Chondrocyte (in vitro differentiated cells): ENCODE results near the gene LTB4R. TPM values are rescaled to one million over a fixed set of nuclear protein-coding genes. Genes with fewer than 3 reads are reported as not detected.
A peak's percentile ranks its signal among the peaks of the same experiment; 100 is the strongest.

Experiments used
- DNase-seq: peaks from one replicate; pipeline ENCODE4 v3.0.0; 2021; ENCODE audit warnings: mixed read lengths, low spot score
- H3K27ac Mint-ChIP-seq: one replicate; pipeline ENCODE4 v1.8.0; 2021; ENCODE audit warnings: mild to moderate bottlenecking, moderate library complexity, mixed read lengths; ENCODE audit not compliant: unreplicated experiment
- H3K27me3 Mint-ChIP-seq: 2 replicates; pipeline ENCODE4 v1.8.0; 2021; ENCODE audit warnings: low read depth, mixed read lengths
- H3K36me3 Mint-ChIP-seq: 2 replicates; pipeline ENCODE4 v1.8.0; 2021; ENCODE audit warnings: low read depth, mixed read lengths
- H3K4me1 Mint-ChIP-seq: 2 replicates; pipeline ENCODE4 v1.8.0; 2021; ENCODE audit warnings: low read depth, mild to moderate bottlenecking, mixed read lengths
- H3K4me3 Mint-ChIP-seq: one replicate; pipeline ENCODE4 v1.8.0; 2021; ENCODE audit warnings: mild to moderate bottlenecking, moderate library complexity, mixed read lengths; ENCODE audit not compliant: unreplicated experiment
- H3K9me3 Mint-ChIP-seq: 2 replicates; pipeline ENCODE4 v1.8.0; 2021; ENCODE audit warnings: low read depth, mixed read lengths
- total RNA-seq: library from RNA; stranded (reverse); gene quantifications from 3 replicates; pipeline ENCODE4 v1.2.1, GENCODE V29; 2021
- TF ChIP-seq, protein P1 (sequence below): fragments of 200-600 bp; sonication (generic); IDR thresholded peaks from 2 replicates; pipeline ENCODE4 v1.5.0; 2021; ENCODE audit warnings: antibody characterized with exemption, mild to moderate bottlenecking, moderate library complexity

LTB4R gene
- total RNA-seq, 1 donor from 2014 or later = 7.3 TPM

DNA sequence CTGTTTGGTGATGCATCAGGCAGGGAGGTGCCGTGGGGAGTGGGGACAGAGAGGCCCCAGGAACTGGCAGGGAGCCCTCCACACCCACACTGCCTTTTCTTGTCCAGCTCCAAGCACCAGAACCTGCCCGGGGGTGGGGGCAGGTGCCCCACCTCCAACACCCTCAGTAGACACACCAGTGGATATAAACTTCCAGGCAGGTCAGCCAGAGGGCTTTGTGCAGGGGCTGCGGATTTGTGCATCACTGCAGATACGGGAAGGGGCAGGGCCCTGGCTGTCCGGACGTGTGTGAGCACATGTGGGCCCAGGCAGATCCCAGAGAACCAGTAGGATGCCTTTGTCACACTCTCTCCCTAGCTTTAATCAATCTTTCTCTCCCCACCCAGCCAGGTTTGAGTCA, 47.0 kb upstream of the LTB4R start:
- no peak overlapping the region for H3K27ac Mint-ChIP-seq
- H3K4me1 Mint-ChIP-seq = peaks cover 6% of the 10 kb centered on the region
- no peak overlapping the region for H3K4me3 Mint-ChIP-seq
- H3K27me3 Mint-ChIP-seq = no peaks in the 10 kb centered on the region
- H3K36me3 Mint-ChIP-seq = peaks cover 14% of the 10 kb centered on the region
- TF ChIP-seq, protein P1, sequence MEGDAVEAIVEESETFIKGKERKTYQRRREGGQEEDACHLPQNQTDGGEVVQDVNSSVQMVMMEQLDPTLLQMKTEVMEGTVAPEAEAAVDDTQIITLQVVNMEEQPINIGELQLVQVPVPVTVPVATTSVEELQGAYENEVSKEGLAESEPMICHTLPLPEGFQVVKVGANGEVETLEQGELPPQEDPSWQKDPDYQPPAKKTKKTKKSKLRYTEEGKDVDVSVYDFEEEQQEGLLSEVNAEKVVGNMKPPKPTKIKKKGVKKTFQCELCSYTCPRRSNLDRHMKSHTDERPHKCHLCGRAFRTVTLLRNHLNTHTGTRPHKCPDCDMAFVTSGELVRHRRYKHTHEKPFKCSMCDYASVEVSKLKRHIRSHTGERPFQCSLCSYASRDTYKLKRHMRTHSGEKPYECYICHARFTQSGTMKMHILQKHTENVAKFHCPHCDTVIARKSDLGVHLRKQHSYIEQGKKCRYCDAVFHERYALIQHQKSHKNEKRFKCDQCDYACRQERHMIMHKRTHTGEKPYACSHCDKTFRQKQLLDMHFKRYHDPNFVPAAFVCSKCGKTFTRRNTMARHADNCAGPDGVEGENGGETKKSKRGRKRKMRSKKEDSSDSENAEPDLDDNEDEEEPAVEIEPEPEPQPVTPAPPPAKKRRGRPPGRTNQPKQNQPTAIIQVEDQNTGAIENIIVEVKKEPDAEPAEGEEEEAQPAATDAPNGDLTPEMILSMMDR = no peak
- no peak for DNase-seq
- H3K9me3 Mint-ChIP-seq = no peaks in the 10 kb centered on the region

DNA sequence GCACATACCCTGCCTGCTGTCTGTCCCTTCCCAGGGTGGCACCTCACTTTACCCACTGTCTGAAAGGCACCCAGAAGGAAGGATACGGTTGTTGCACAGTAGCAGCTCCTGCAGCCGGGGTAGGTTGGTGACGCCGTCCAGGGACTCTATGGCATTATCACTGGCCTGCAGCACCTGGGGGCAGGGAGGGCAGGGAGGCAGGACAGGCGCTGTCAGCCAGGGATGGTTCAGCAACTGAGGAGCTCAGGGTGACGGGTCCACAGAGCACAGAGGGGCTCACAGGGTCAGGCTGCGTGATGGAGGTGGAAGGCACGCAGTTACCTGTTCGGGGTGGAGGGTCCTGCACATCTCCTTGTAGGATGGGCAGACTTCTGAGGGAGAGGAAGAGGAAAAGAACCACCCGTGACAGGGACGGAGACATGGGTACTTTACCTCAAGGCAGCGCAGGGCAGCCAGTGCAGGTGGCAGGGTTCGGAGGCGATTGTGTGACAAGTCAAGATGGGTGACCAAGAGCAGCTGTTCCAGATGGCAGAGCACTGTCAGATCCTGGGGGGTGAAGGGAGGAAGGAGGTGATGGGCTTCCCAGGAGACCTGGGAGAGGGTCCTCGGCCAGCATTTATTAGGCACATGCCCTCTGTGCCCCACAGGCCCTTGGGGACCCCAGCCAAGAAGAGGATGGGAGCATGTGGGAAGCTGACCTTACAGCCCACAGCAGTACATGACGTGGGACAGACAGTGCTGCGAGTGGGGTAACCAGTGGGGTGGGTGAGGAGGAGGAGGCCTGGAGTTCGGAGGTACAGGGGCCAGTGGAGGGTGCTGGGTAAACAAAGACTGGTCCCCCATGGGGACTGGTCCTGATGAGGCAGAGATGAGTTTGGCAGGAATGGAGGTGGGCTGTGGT, 44.7 kb upstream of the LTB4R start:
- DNase-seq = peak; percentile 85
- no peaks in the 10 kb centered on the region for H3K9me3 Mint-ChIP-seq
- no peak overlapping the region for H3K27ac Mint-ChIP-seq
- H3K27me3 Mint-ChIP-seq = no peaks in the 10 kb centered on the region
- H3K36me3 Mint-ChIP-seq = peaks cover 14% of the 10 kb centered on the region
- H3K4me3 Mint-ChIP-seq = no peak overlapping the region
- TF ChIP-seq, protein P1 = no peak
- peaks cover 5% of the 10 kb centered on the region for H3K4me1 Mint-ChIP-seq

DNA sequence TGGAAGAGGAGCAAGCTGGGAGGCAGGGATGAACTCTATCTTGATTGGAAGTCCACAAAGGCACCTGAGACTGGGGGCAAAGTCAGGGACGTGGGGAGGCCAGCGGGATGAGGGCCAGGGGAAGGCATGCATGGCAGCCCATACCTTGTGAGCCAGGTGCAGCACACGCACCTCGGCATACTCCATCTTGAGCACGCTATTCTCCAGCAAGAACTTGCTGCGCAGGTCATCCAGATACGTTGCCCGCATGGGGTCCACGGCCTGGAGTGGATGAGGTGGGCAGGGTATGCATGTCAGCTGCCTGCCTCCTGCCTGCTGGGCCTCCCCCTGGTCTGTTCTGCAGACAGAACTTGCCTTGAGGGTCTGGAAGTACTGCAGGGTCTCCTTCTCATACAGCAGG, 43.8 kb upstream of the LTB4R start:
- Mint-ChIP-seq H3K36me3 (peaks cover 14% of the 10 kb centered on the region), H3K27ac (no peak overlapping the region), H3K27me3 (no peaks in the 10 kb centered on the region), H3K4me3 (no peak overlapping the region), H3K4me1 (peaks cover 15% of the 10 kb centered on the region), H3K9me3 (no peaks in the 10 kb centered on the region)
- peak; percentile 81 for DNase-seq
- TF ChIP-seq, protein P1 = no peak

DNA sequence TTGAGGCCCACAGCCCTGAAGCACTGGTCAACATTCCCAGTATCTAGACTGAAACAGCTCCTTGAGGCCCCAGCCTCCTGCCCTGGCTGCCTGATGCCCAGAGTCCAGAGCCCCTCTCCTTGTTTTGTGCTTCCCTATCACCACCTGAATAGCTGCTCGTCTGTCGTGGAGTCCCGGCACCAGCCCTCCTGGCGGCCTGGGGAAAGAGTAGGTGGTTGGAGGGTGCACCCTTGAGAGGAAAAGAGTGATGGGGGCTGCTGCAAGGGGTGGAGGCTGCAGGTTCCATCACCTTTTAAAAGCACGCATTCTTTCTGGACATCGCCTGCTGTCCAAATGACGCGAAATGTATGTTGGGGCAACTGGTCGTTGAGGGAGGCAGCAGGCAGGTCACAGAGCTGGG, 43.1 kb upstream of the LTB4R start:
- TF ChIP-seq, protein P1 = no peak
- H3K4me3 Mint-ChIP-seq = no peak overlapping the region
- H3K27me3 Mint-ChIP-seq = no peaks in the 10 kb centered on the region
- no peak overlapping the region for H3K27ac Mint-ChIP-seq
- DNase-seq = peak; percentile 65
- H3K9me3 Mint-ChIP-seq = no peaks in the 10 kb centered on the region
- peaks cover 14% of the 10 kb centered on the region for H3K36me3 Mint-ChIP-seq
- H3K4me1 Mint-ChIP-seq = peaks cover 16% of the 10 kb centered on the region

DNA sequence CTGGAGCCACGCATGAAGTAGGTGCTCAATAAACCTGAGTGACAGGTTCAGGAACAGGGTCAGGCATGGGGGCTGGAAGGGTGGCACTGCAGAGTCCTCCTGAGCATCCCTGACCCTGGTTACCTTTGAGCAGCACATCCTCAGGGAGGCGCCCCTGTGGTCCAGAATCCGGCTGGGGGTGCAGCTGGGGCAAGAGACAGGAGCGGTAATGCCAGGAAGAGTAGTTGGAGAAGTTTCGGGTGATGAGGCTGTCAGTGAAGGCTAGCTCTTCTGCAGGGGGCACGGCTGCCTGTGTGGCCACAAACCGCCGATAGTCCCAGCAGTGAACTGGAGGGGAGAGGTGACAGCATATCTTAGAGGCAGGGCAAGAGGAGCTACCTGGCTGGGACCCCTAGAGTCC, 41.9 kb upstream of the LTB4R start:
- Mint-ChIP-seq H3K27ac (no peak overlapping the region), H3K36me3 (peaks cover 14% of the 10 kb centered on the region), H3K4me1 (peaks cover 16% of the 10 kb centered on the region), H3K27me3 (no peaks in the 10 kb centered on the region), H3K4me3 (no peak overlapping the region), H3K9me3 (no peaks in the 10 kb centered on the region)
- peak; percentile 59 for DNase-seq
- TF ChIP-seq, protein P1 = no peak
